ENCODE measurements around the gene JAG2.

The JAG2 gene

GRCh38 chr14:105169776-105170655, 1.4 kb upstream of the JAG2 start:
- ChIA-PET CTCF (interaction anchor here (0.6 to 3.7 kb wide), 5 partner anchors 10 to 193 kb away, joined by 3 to 18 read pairs (median 3); partner anchors contain the start of gene NUDT14), POLR2A (interaction anchor here (1.3 to 2.0 kb wide), 2 partner anchors 11 to 131 kb away, joined by 3 to 9 read pairs; partner anchors contain the start of gene NUDT14)
- peaks cover 0 to 4% of the 10 kb centered on the region in 2 experiments; a peak in 1 of 3 replicates for H3K36me3 ChIP-seq (ENCODE audit: control insufficient read depth in 2 of 2, insufficient read depth in 1 of 2, low read length in 2 of 2)
- H3K4me1 ChIP-seq (ENCODE audit: control insufficient read depth, insufficient read depth, low read length): peaks cover 3% of the 10 kb centered on the region; the same call in 1 of the 2 replicates
- no peak overlapping the region for H3K27ac ChIP-seq (ENCODE audit: extremely low read depth, low read depth, low read length)
- H3K9me3 ChIP-seq (ENCODE audit: control insufficient read depth, insufficient read depth, low read depth, low read length): no peaks in the 10 kb centered on the region
- no peak overlapping the region for H3K4me3 ChIP-seq (ENCODE audit: low read depth, low read length)
- TF ChIP-seq SALL2 (tag by site-specific recombination; IDR thresholded peaks at IDR 0.05; ENCODE audit: borderline replicate concordance) (no peak), ZNF423 (tag by site-specific recombination; IDR thresholded peaks at IDR 0.05) (0 out of 2 replicates have a peak, but pooled peaks have one; percentile 13), ZNF600 (tag by site-specific recombination; IDR thresholded peaks at IDR 0.05) (peak; percentile 93), SP7 (tag by site-specific recombination; IDR thresholded peaks at IDR 0.05) (peak; percentile 26; the same call in 1 of the 2 replicates), ZFP41 (tag by site-specific recombination; IDR thresholded peaks at IDR 0.05; ENCODE audit: borderline replicate concordance) (no peak), IKZF3 (tag by site-specific recombination; IDR thresholded peaks at IDR 0.05) (0 out of 2 replicates have a peak, but pooled peaks have one; percentile 21), ZNF223 (tag by site-specific recombination; IDR thresholded peaks at IDR 0.05) (no peak), ZNF174 (tag by site-specific recombination; IDR thresholded peaks at IDR 0.05) (no peak), HOXC10 (CRISPR knock-in tag; IDR thresholded peaks at IDR 0.05) (no peak), ZNF211 (tag by site-specific recombination; IDR thresholded peaks at IDR 0.05; ENCODE audit: low read depth) (no peak), ZBTB8A (tag by site-specific recombination; IDR thresholded peaks at IDR 0.05) (peak; percentile 66), EGR2 (tag by site-specific recombination; IDR thresholded peaks at IDR 0.05; ENCODE audit: low read depth) (peak; percentile 87), ZNF777 (tag by site-specific recombination; IDR thresholded peaks at IDR 0.05; ENCODE audit: borderline replicate concordance) (no peak), ZIC2 (tag by site-specific recombination; IDR thresholded peaks at IDR 0.05) (peak; percentile 44), ZNF10 (tag by site-specific recombination; IDR thresholded peaks at IDR 0.05) (no peak), KLF9 (tag by site-specific recombination; IDR thresholded peaks at IDR 0.05; ENCODE audit: low read depth) (0 out of 2 replicates have a peak, but pooled peaks have one; percentile 16), SP2 (tag by site-specific recombination; IDR thresholded peaks at IDR 0.05) (peak; percentile 50), HOXD13 (CRISPR knock-in tag; IDR thresholded peaks at IDR 0.05; ENCODE audit: borderline replicate concordance) (no peak), ZNF133 (tag by site-specific recombination; IDR thresholded peaks at IDR 0.05) (no peak), ZEB2 (tag by site-specific recombination; IDR thresholded peaks at IDR 0.05) (no peak), KLF16 (tag by site-specific recombination; IDR thresholded peaks at IDR 0.05) (no peak), SCRT1 (tag by site-specific recombination; IDR thresholded peaks at IDR 0.05; ENCODE audit: borderline replicate concordance) (no peak), ZNF473 (tag by site-specific recombination; IDR thresholded peaks at IDR 0.05) (no peak), ZNF2 (tag by site-specific recombination; IDR thresholded peaks at IDR 0.05) (no peak), ZNF19 (tag by site-specific recombination; IDR thresholded peaks at IDR 0.05; ENCODE audit: low read depth) (no peak), ZNF610 (tag by site-specific recombination; IDR thresholded peaks at IDR 0.05; ENCODE audit: borderline replicate concordance) (no peak)
- TF ChIP-seq, protein P1, sequence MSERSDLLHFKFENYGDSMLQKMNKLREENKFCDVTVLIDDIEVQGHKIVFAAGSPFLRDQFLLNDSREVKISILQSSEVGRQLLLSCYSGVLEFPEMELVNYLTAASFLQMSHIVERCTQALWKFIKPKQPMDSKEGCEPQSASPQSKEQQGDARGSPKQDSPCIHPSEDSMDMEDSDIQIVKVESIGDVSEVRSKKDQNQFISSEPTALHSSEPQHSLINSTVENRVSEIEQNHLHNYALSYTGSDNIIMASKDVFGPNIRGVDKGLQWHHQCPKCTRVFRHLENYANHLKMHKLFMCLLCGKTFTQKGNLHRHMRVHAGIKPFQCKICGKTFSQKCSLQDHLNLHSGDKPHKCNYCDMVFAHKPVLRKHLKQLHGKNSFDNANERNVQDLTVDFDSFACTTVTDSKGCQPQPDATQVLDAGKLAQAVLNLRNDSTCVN (tag by site-specific recombination; optimal IDR thresholded peaks at IDR 0.05): no peak
- TF ChIP-seq, protein P2, sequence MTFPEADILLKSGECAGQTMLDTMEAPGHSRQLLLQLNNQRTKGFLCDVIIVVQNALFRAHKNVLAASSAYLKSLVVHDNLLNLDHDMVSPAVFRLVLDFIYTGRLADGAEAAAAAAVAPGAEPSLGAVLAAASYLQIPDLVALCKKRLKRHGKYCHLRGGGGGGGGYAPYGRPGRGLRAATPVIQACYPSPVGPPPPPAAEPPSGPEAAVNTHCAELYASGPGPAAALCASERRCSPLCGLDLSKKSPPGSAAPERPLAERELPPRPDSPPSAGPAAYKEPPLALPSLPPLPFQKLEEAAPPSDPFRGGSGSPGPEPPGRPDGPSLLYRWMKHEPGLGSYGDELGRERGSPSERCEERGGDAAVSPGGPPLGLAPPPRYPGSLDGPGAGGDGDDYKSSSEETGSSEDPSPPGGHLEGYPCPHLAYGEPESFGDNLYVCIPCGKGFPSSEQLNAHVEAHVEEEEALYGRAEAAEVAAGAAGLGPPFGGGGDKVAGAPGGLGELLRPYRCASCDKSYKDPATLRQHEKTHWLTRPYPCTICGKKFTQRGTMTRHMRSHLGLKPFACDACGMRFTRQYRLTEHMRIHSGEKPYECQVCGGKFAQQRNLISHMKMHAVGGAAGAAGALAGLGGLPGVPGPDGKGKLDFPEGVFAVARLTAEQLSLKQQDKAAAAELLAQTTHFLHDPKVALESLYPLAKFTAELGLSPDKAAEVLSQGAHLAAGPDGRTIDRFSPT (tag by site-specific recombination; IDR thresholded peaks at IDR 0.05): peak; percentile 72; the same call in 1 of the 2 replicates
- TF ChIP-seq, protein P3, sequence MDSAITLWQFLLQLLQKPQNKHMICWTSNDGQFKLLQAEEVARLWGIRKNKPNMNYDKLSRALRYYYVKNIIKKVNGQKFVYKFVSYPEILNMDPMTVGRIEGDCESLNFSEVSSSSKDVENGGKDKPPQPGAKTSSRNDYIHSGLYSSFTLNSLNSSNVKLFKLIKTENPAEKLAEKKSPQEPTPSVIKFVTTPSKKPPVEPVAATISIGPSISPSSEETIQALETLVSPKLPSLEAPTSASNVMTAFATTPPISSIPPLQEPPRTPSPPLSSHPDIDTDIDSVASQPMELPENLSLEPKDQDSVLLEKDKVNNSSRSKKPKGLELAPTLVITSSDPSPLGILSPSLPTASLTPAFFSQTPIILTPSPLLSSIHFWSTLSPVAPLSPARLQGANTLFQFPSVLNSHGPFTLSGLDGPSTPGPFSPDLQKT (IDR thresholded peaks at IDR 0.05; ENCODE audit: borderline replicate concordance, low read depth, low read length): no peak
- TF ChIP-seq, protein P4, sequence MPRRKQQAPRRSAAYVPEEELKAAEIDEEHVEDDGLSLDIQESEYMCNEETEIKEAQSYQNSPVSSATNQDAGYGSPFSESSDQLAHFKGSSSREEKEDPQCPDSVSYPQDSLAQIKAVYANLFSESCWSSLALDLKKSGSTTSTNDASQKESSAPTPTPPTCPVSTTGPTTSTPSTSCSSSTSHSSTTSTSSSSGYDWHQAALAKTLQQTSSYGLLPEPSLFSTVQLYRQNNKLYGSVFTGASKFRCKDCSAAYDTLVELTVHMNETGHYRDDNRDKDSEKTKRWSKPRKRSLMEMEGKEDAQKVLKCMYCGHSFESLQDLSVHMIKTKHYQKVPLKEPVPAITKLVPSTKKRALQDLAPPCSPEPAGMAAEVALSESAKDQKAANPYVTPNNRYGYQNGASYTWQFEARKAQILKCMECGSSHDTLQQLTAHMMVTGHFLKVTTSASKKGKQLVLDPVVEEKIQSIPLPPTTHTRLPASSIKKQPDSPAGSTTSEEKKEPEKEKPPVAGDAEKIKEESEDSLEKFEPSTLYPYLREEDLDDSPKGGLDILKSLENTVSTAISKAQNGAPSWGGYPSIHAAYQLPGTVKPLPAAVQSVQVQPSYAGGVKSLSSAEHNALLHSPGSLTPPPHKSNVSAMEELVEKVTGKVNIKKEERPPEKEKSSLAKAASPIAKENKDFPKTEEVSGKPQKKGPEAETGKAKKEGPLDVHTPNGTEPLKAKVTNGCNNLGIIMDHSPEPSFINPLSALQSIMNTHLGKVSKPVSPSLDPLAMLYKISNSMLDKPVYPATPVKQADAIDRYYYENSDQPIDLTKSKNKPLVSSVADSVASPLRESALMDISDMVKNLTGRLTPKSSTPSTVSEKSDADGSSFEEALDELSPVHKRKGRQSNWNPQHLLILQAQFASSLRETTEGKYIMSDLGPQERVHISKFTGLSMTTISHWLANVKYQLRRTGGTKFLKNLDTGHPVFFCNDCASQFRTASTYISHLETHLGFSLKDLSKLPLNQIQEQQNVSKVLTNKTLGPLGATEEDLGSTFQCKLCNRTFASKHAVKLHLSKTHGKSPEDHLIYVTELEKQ (tag by site-specific recombination; IDR thresholded peaks at IDR 0.05; ENCODE audit: borderline replicate concordance): no peak
